B cell (primary cell): Measurements from ENCODE around the gene B9D1.

Experiments used
- EZH2 ChIP-seq: IDR thresholded peaks from 2 replicates; pipeline ENCODE4 v1.6.1; 2012; ENCODE audit warnings: borderline replicate concordance, low read depth, mild to moderate bottlenecking, moderate library complexity, low read length; ENCODE audit not compliant: insufficient read depth, poor library complexity, severe bottlenecking
- TF ChIP-seq, protein P1 (sequence below): fragments of 200-600 bp; IDR thresholded peaks from one replicate; pipeline ENCODE4 v1.8.0; 2022; ENCODE audit warnings: antibody characterized with exemption, mild to moderate bottlenecking

DNA sequence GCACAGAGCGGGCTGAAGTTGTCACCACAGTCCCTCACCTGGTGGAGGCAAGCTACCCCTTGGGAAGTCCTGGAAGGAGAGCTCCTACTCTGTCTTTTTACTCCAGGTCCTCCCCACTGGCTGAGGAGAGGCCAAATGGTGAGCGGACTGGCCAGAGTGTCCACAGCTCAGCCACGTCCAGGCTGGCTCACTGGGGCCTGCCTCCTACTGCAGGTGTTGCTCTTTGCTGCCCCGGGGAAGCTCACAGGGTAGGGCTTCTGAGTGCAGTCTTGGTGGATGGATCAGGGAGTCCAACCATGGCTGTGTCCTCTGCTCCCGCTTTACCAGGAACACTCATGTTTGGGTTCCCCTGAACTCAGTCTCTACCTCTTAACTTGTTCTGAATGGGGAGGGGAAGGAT is 2.7 kb downstream of the B9D1 start:
- no peak for TF ChIP-seq EZH2
- TF ChIP-seq, protein P1, sequence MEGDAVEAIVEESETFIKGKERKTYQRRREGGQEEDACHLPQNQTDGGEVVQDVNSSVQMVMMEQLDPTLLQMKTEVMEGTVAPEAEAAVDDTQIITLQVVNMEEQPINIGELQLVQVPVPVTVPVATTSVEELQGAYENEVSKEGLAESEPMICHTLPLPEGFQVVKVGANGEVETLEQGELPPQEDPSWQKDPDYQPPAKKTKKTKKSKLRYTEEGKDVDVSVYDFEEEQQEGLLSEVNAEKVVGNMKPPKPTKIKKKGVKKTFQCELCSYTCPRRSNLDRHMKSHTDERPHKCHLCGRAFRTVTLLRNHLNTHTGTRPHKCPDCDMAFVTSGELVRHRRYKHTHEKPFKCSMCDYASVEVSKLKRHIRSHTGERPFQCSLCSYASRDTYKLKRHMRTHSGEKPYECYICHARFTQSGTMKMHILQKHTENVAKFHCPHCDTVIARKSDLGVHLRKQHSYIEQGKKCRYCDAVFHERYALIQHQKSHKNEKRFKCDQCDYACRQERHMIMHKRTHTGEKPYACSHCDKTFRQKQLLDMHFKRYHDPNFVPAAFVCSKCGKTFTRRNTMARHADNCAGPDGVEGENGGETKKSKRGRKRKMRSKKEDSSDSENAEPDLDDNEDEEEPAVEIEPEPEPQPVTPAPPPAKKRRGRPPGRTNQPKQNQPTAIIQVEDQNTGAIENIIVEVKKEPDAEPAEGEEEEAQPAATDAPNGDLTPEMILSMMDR = no peak
